RWPE2 (cell line): ENCODE results near the gene SLC5A2.
"Not testable (repeated sequence)": the region's sequence is repeated elsewhere in the genome, so short reads cannot be mapped to it uniquely, and the experiment has no call there.

Source experiments
- ATAC-seq: fragments of 200-7000 bp; cut with Tn5 transposase; 3 replicates; pipeline ENCODE4 v1.9.1; 2021; ENCODE audit warnings: low read depth
- DNase-seq: peaks from one replicate; pipeline ENCODE4 v3.0.0-alpha.2; 2020; ENCODE audit warnings: low spot score
- H3K27ac ChIP-seq: fragments of 450-650 bp; 2 replicates; pipeline ENCODE4 v1.5.1; 2017; ENCODE audit warnings: mild to moderate bottlenecking; ENCODE audit not compliant: poor library complexity, severe bottlenecking
- H3K27me3 ChIP-seq: fragments of 250-450 bp; sonication (Bioruptor Pico); 2 replicates; pipeline ENCODE4 v1.5.1; 2021; ENCODE audit warnings: mild to moderate bottlenecking, moderate library complexity; ENCODE audit not compliant: insufficient read depth, poor library complexity, severe bottlenecking
- H3K36me3 ChIP-seq: fragments of 250-450 bp; sonication (Bioruptor Pico); 2 replicates; pipeline ENCODE4 v1.5.1; 2020; ENCODE audit warnings: low read depth, mild to moderate bottlenecking, moderate library complexity
- H3K4me1 ChIP-seq: fragments of 250-450 bp; sonication (Bioruptor Pico); 2 replicates; pipeline ENCODE4 v1.5.1; 2021; ENCODE audit warnings: mild to moderate bottlenecking, moderate library complexity; ENCODE audit not compliant: insufficient read depth, poor library complexity, severe bottlenecking
- H3K4me3 ChIP-seq: fragments of 250-450 bp; sonication (Bioruptor Pico); 2 replicates; pipeline ENCODE4 v1.5.1; 2021; ENCODE audit warnings: mild to moderate bottlenecking, moderate library complexity; ENCODE audit not compliant: severe bottlenecking
- H3K9me3 ChIP-seq: fragments of 250-450 bp; sonication (Bioruptor Pico); 2 replicates; pipeline ENCODE4 v1.5.1; 2021; ENCODE audit warnings: mild to moderate bottlenecking, moderate library complexity; ENCODE audit not compliant: severe bottlenecking
- CTCF ChIP-seq: fragments of 450-650 bp; IDR thresholded peaks from one replicate; pipeline ENCODE4 v1.5.1; 2017; ENCODE audit warnings: mild to moderate bottlenecking, moderate library complexity; ENCODE audit not compliant: poor library complexity, severe bottlenecking

SLC5A2 gene

GRCh38 chr16:31439519-31439918 is 43.4 kb upstream of the SLC5A2 start:
- Histone ChIP-seq H3K27ac (no peak overlapping the region), H3K4me1 (no peaks in the 10 kb centered on the region), H3K27me3 (no peaks in the 10 kb centered on the region), H3K4me3 (no peak overlapping the region), H3K36me3 (no peaks in the 10 kb centered on the region), H3K9me3 (no peaks in the 10 kb centered on the region)
- ATAC-seq: no peak
- no peak for DNase-seq
- TF ChIP-seq CTCF: no peak

GRCh38 chr16:31440516-31441184 is 42.3 kb upstream of the SLC5A2 start:
- H3K27ac ChIP-seq: no peak overlapping the region
- H3K27me3 ChIP-seq: no peaks in the 10 kb centered on the region
- ATAC-seq (no peak), DNase-seq (peak; percentile 5)
- TF ChIP-seq CTCF: no peak
- no peak overlapping the region for H3K4me3 ChIP-seq
- no peaks in the 10 kb centered on the region for H3K36me3 ChIP-seq
- H3K4me1 ChIP-seq: no peaks in the 10 kb centered on the region
- H3K9me3 ChIP-seq: no peaks in the 10 kb centered on the region

GRCh38 chr16:31441956-31442355 is 41.0 kb upstream of the SLC5A2 start:
- H3K4me3 ChIP-seq: peak overlapping the region; percentile 43

GRCh38 chr16:31445931-31446330 is 37.0 kb upstream of the SLC5A2 start:
- peak; percentile 5 for DNase-seq
- not testable (repeated sequence) for H3K36me3 ChIP-seq, H3K4me1 ChIP-seq, H3K27ac ChIP-seq, ATAC-seq, H3K4me3 ChIP-seq, H3K9me3 ChIP-seq, H3K27me3 ChIP-seq

More at GRCh38 chr16:31441956-31442355, 41.0 kb upstream of the SLC5A2 start:
- Histone ChIP-seq H3K27ac (no peak overlapping the region), H3K36me3 (no peaks in the 10 kb centered on the region), H3K27me3 (no peaks in the 10 kb centered on the region), H3K9me3 (no peaks in the 10 kb centered on the region), H3K4me1 (no peaks in the 10 kb centered on the region)
- DNase-seq (no peak), ATAC-seq (no peak)
- no peak for TF ChIP-seq CTCF

GRCh38 chr16:31451201-31451600 is 31.7 kb upstream of the SLC5A2 start:
- Histone ChIP-seq H3K4me1 (peaks cover 34% of the 10 kb centered on the region), H3K27me3 (no peaks in the 10 kb centered on the region), H3K4me3 (no peak overlapping the region), H3K36me3 (no peaks in the 10 kb centered on the region), H3K9me3 (no peaks in the 10 kb centered on the region), H3K27ac (peak overlapping the region; percentile 86)
- TF ChIP-seq CTCF: no peak
- no peak for DNase-seq
- ATAC-seq: no peak
